RCC 7860 (cell line): ENCODE results near the gene SLC4A3.
"Not testable (repeated sequence)": the region's sequence is repeated elsewhere in the genome, so short reads cannot be mapped to it uniquely, and the experiment has no call there.

Source experiments
- DNase-seq: peaks from one replicate; pipeline ENCODE4 v3.0.0-alpha.2; 2015; ENCODE audit warnings: low spot score
- FAIRE-seq: peaks from 2 replicates; lab custom pipeline; 2012; peaks lifted over from hg19 to GRCh38; lab: Jason Lieb, UNC

Gene SLC4A3

GRCh38 chr2:219671279-219671678, 43.8 kb downstream of the SLC4A3 start:
- DNase-seq: no peak
- FAIRE-seq: no peak

- FAIRE-seq (no peak), DNase-seq (no peak)
Measured at GRCh38 chr2:219672406-219672805, 45.0 kb downstream of the SLC4A3 start.

- DNase-seq: no peak
- no peak for FAIRE-seq
Measured at GRCh38 chr2:219675221-219675620, 47.8 kb downstream of the SLC4A3 start.

GRCh38 chr2:219676586-219676985, 49.2 kb downstream of the SLC4A3 start:
- no peak for DNase-seq
- no peak for FAIRE-seq

GRCh38 chr2:219679041-219679440, 51.6 kb downstream of the SLC4A3 start:
- DNase-seq (no peak), FAIRE-seq (no peak)

GRCh38 chr2:219679571-219679970, 52.1 kb downstream of the SLC4A3 start:
- DNase-seq: no peak
- no peak for FAIRE-seq

GRCh38 chr2:219680958-219681693, 53.7 kb downstream of the SLC4A3 start:
- DNase-seq (no peak), FAIRE-seq (no peak)

- DNase-seq (no peak), FAIRE-seq (no peak)
Measured at GRCh38 chr2:219681694-219682300, 54.4 kb downstream of the SLC4A3 start.

- DNase-seq, FAIRE-seq: not testable (repeated sequence)
Measured at GRCh38 chr2:219683474-219683873, 56.0 kb downstream of the SLC4A3 start.

- FAIRE-seq (no peak), DNase-seq (no peak)
Measured at GRCh38 chr2:219684721-219685689, 57.6 kb downstream of the SLC4A3 start.

GRCh38 chr2:219687272-219687671, 59.8 kb downstream of the SLC4A3 start:
- DNase-seq: no peak

GRCh38 chr2:219687882-219688559, 60.6 kb downstream of the SLC4A3 start:
- DNase-seq (peak; percentile 16), FAIRE-seq (no peak)

More at GRCh38 chr2:219687272-219687671, 59.8 kb downstream of the SLC4A3 start:
- FAIRE-seq: no peak

- FAIRE-seq (peak; percentile 65), DNase-seq (peak; percentile 83)
Measured at GRCh38 chr2:219688560-219689445, 61.4 kb downstream of the SLC4A3 start.

- FAIRE-seq: peak; percentile 85
- DNase-seq: peak; percentile 53
Measured at GRCh38 chr2:219689676-219690628, 62.5 kb downstream of the SLC4A3 start.

- no peak for DNase-seq
- no peak for FAIRE-seq
Measured at GRCh38 chr2:219691571-219691970, 64.1 kb downstream of the SLC4A3 start.
